Heart left ventricle (tissue), 16 donors: Measurements from ENCODE around the gene KRT38. TPM values are rescaled to one million over a fixed set of nuclear protein-coding genes. Genes with fewer than 3 reads are reported as not detected.

Source experiments
- ATAC-seq, 4 donors: fragments of 200-7000 bp; cut with Tn5 transposase; one replicate each; pipeline ENCODE4 v1.9.1; 2020 to 2022; ENCODE audit warnings: moderate library complexity in 4 of 4, mild to moderate bottlenecking in 3 of 4, moderate number of reproducible peaks in 1 of 4
- DNase-seq, 5 donors: peaks; one replicate each; pipeline ENCODE4 v3.0.0-alpha.2; 2020
- H3K27ac ChIP-seq, 12 donors: fragments of 200-600 bp; sonication (generic) in 4 of 12; one replicate each; pipeline versions ENCODE4 v1.5.0 to v1.8.0; 2016 to 2022; ENCODE audit warnings: mild to moderate bottlenecking in 2 of 12
- H3K27me3 ChIP-seq, 9 donors: fragments of 200-600 bp; sonication (generic) in 2 of 9; one replicate each; pipeline versions ENCODE4 v1.5.1 to v1.8.0; 2016 to 2022; ENCODE audit warnings: mild to moderate bottlenecking in 3 of 9
- H3K36me3 ChIP-seq, 9 donors: fragments of 200-600 bp; sonication (generic) in 2 of 9; one replicate each; pipeline versions ENCODE4 v1.5.0 to v1.8.0; 2018 to 2022; ENCODE audit warnings: mild to moderate bottlenecking in 2 of 9
- H3K4me1 ChIP-seq, 12 donors: fragments of 200-600 bp; sonication (generic) in 4 of 12; one replicate each; pipeline versions ENCODE4 v1.5.0 to v1.8.0; 2016 to 2022; ENCODE audit warnings: mild to moderate bottlenecking in 3 of 12
- H3K4me3 ChIP-seq, 12 donors: fragments of 200-600 bp; sonication (generic) in 4 of 12; one replicate each; pipeline versions ENCODE4 v1.5.0 to v1.8.0; 2017 to 2022; ENCODE audit warnings: mild to moderate bottlenecking in 9 of 12, moderate library complexity in 4 of 12
- H3K9me3 ChIP-seq, 12 donors: fragments of 200-600 bp; sonication (generic) in 4 of 12; one replicate each; pipeline versions ENCODE4 v1.5.0 to v1.8.0; 2016 to 2022; ENCODE audit warnings: mild to moderate bottlenecking in 1 of 12
- POLR2A ChIP-seq, 2 donors: fragments of 450-650 bp; IDR thresholded peaks; one replicate each; pipeline ENCODE4 v1.6.1; 2017; ENCODE audit warnings: antibody characterized with exemption in 2 of 2, mild to moderate bottlenecking in 2 of 2, moderate library complexity in 2 of 2
- whole genome bisulfite sequencing, 4 donors: extraction: QIAGEN DNeasy Blood & Tissue Kit in 2 of 4; methylation state at CpG; one replicate each; pipeline versions ENCODE4 v1.1.5 to v1.1.7; 2013 to 2018; 5-methylcytosine and 5-hydroxymethylcytosine counted together
- intact Hi-C, 10 donors: fragments of 100-400 bp; cut with DNase I; formaldehyde crosslinking; loops; one replicate each; pipeline versions ENCODE4 v1.11.1 to v1.14.2; 2022
- polyA plus RNA-seq, 2 donors: library from polyadenylated mRNA; stranded (reverse); fragments of 200-250 nt; gene quantifications; one replicate each; pipeline ENCODE4 v1.2.3, GENCODE V29; 2013
- total RNA-seq, 9 donors: library from RNA; depleted of rRNA in 2 of 9; stranded (reverse); fragments of >200 nt in 2 of 9; fragmentation: NEBNext Ultra II Directional in 3 of 9; extraction: Animal tissue kit (Norgen Biotek cat#: 25700) in 3 of 9; gene quantifications; one replicate each; pipeline versions ENCODE4 v1.1.0 to v1.2.4, GENCODE V29; 2016 to 2023
- TF ChIP-seq, protein P1 (sequence below), 12 donors: fragments of 200-600 bp; sonication (generic) in 4 of 12; IDR thresholded peaks; one replicate each; pipeline versions ENCODE4 v1.5.0 to v1.8.0; 2018 to 2022; ENCODE audit warnings: antibody characterized with exemption in 12 of 12, mild to moderate bottlenecking in 5 of 12
- donor health status: ischemic (EF 13 %, LVEDD 7.1; RV severe dilation, severe dysfunction).
- donor health status: healthy with polysubstance abuse.
- donor health status: DM: no; HTN: yes; CAD: no.
- donor health status: DM: no; HTN: no; CAD: no.
- donor health status: ischemic (EF 25% LVEDD 6.9; RV normal size, moderate dysfunction).
- donor health status: ischemic (EF 25% LVEDD 5.7; RV mildly dilated, moderate dysfunction).
- donor health status: healthy.
- donor health status: DM: yes; HTN: yes; CAD: no.
- donor health status: ischemic (EF 35%, LVEDD 5.7; RV mildly dilated, moderate dysfunction).
- donor health status: nonischemic (EF 11% LVEDD 7.7; RV severe dilation, severe dysfunction).
- donor health status: DM: yes; HTN: yes; CAD: no.
- donor health status: PGD.
- donor health status: ischemic (EF 29% LVEDD 5.4; RV normal size, mild dysfunction).
- donor health status: nonischemic (EF 23%, LVEDD 6.1; RV moderate dilation, normal function).

Gene KRT38
- total and polyA plus RNA-seq, 11 donors, result not detected

DNA sequence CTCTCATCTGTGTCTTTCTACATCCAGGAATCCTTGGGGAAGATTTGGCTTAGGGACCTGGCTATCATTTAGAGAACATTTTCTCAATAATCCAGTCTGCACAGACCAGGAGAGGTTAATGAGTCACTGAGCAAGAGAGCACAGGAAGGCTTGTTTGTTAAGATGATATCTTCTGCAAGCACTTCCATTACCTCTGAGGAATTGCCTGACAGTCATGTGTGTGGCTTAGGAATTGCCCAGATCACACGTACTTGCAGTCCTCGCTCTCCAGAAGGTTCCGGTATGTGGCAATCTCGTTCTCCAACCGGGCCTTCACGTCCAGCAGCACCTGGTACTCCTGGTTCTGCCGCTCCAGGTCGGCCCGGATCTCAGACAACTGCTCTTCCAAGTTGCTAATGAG, 19.7 kb downstream of the KRT38 start:
- Histone ChIP-seq H3K4me3 (no peak overlapping the region), H3K27me3 (peaks cover 0 to under 1% (median 0%) of the 10 kb centered on the region in 9 donors), H3K27ac (no peak overlapping the region), H3K9me3 (no peaks in the 10 kb centered on the region), H3K4me1 (peaks cover 0 to 9% (median 4%) of the 10 kb centered on the region in 12 donors), H3K36me3 (no peaks in the 10 kb centered on the region)
- ATAC-seq (no peak), DNase-seq (no peak)
- intact Hi-C loops, result no loop called here
- 75 to 84% (median 82%) methylated on average over 9 of the region's 9 CpGs for WGBS, 4 donors
- TF ChIP-seq, protein P1, sequence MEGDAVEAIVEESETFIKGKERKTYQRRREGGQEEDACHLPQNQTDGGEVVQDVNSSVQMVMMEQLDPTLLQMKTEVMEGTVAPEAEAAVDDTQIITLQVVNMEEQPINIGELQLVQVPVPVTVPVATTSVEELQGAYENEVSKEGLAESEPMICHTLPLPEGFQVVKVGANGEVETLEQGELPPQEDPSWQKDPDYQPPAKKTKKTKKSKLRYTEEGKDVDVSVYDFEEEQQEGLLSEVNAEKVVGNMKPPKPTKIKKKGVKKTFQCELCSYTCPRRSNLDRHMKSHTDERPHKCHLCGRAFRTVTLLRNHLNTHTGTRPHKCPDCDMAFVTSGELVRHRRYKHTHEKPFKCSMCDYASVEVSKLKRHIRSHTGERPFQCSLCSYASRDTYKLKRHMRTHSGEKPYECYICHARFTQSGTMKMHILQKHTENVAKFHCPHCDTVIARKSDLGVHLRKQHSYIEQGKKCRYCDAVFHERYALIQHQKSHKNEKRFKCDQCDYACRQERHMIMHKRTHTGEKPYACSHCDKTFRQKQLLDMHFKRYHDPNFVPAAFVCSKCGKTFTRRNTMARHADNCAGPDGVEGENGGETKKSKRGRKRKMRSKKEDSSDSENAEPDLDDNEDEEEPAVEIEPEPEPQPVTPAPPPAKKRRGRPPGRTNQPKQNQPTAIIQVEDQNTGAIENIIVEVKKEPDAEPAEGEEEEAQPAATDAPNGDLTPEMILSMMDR (IDR thresholded peaks at IDR 0.05), result no peak
- no peak for TF ChIP-seq POLR2A (IDR thresholded peaks at IDR 0.05)

- TF ChIP-seq, protein P1 (IDR thresholded peaks at IDR 0.05), result no peak
- TF ChIP-seq POLR2A (IDR thresholded peaks at IDR 0.05), result no peak
- 62 to 69% (median 65%) methylated on average over 4 of the region's 4 CpGs for WGBS, 4 donors
- no peak for DNase-seq
- Histone ChIP-seq H3K27me3 (no peaks in the 10 kb centered on the region), H3K9me3 (no peaks in the 10 kb centered on the region), H3K4me3 (no peak overlapping the region), H3K27ac (no peak overlapping the region), H3K36me3 (no peaks in the 10 kb centered on the region), H3K4me1 (peaks cover 0 to 14% (median 4%) of the 10 kb centered on the region in 12 donors)
- intact Hi-C loops, result no loop called here
- no peak for ATAC-seq
Observed at GRCh38 chr17:41420134-41420533, 20.6 kb downstream of the KRT38 start.

GRCh38 chr17:41419716-41420115, 21.1 kb downstream of the KRT38 start:
- DNase-seq, result no peak
- no peaks in the 10 kb centered on the region for H3K36me3 ChIP-seq
- TF ChIP-seq POLR2A (IDR thresholded peaks at IDR 0.05), result no peak
- TF ChIP-seq, protein P1 (IDR thresholded peaks at IDR 0.05), result no peak
- no peak overlapping the region for H3K27ac ChIP-seq
- 88 to 94% (median 93%) methylated on average over 3 to 4 of the region's 4 CpGs for WGBS, 4 donors
- H3K9me3 ChIP-seq, result no peaks in the 10 kb centered on the region
- ATAC-seq, result no peak
- intact Hi-C loops, result no loop called here
- no peaks in the 10 kb centered on the region for H3K27me3 ChIP-seq
- no peak overlapping the region for H3K4me3 ChIP-seq
- peaks cover 0 to 14% (median 4%) of the 10 kb centered on the region in 12 donors for H3K4me1 ChIP-seq

- Histone ChIP-seq H3K9me3 (no peaks in the 10 kb centered on the region), H3K4me1 (peaks cover 0 to 14% (median 4%) of the 10 kb centered on the region in 12 donors), H3K4me3 (no peak overlapping the region), H3K36me3 (no peaks in the 10 kb centered on the region), H3K27me3 (no peaks in the 10 kb centered on the region), H3K27ac (no peak overlapping the region)
- DNase-seq, result no peak
- TF ChIP-seq, protein P1 (IDR thresholded peaks at IDR 0.05), result no peak
- TF ChIP-seq POLR2A (IDR thresholded peaks at IDR 0.05), result no peak
- intact Hi-C loops, result no loop called here
- WGBS, 4 donors, result 88 to 93% (median 90%) methylated on average over 7 of the region's 7 CpGs
- ATAC-seq, result no peak
Observed at GRCh38 chr17:41418116-41418860, 22.5 kb downstream of the KRT38 start.
